ENCODE data around the gene FAM72C.
"Not testable (repeated sequence)": the region's sequence is repeated elsewhere in the genome, so short reads cannot be mapped to it uniquely, and the experiment has no call there.

DNA sequence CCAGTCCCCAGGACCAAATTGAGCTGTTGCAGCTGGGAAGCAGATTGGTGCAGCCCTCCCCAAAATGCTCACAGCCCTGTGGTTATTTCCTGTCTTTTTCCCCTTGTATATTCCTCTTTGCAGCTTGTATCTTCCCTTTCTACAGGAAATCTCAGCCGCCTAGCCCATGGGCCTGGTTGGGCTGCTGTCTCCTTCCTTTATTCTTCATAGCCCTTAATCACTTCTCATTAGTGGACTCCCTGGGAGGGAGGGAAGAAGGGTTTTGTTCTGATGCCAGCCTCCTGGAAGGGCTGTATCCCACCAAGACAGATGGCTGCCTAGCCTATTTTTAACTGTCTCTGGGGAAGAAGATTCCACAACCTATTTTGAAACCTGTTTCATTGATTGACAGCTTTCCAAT is 32.5 kb upstream of the FAM72C start:
- TF ChIP-seq EZH2phosphoT487 (IDR thresholded peaks at IDR 0.05; ENCODE audit: borderline replicate concordance, low read depth, low read length), result not testable (repeated sequence)
- TF ChIP-seq, protein P1, sequence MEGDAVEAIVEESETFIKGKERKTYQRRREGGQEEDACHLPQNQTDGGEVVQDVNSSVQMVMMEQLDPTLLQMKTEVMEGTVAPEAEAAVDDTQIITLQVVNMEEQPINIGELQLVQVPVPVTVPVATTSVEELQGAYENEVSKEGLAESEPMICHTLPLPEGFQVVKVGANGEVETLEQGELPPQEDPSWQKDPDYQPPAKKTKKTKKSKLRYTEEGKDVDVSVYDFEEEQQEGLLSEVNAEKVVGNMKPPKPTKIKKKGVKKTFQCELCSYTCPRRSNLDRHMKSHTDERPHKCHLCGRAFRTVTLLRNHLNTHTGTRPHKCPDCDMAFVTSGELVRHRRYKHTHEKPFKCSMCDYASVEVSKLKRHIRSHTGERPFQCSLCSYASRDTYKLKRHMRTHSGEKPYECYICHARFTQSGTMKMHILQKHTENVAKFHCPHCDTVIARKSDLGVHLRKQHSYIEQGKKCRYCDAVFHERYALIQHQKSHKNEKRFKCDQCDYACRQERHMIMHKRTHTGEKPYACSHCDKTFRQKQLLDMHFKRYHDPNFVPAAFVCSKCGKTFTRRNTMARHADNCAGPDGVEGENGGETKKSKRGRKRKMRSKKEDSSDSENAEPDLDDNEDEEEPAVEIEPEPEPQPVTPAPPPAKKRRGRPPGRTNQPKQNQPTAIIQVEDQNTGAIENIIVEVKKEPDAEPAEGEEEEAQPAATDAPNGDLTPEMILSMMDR (conservative IDR thresholded peaks at IDR 0.05; ENCODE audit: low read length), result not testable (repeated sequence)

Data from OCI-LY7 (cell line).